ENCODE measurements around the gene ZSCAN12. TPM values are rescaled to one million over a fixed set of nuclear protein-coding genes. Genes with fewer than 3 reads are reported as not detected.

Gene ZSCAN12
- total and polyA plus RNA-seq, 2 of the 13 experiments (the other 11 are each of a cell fraction or from before 2014, with no cell fraction given), result 2.8 to 8.9 TPM

GRCh38 chr6:28399350-28400121 is at the start of gene ZSCAN12 (continued):
- TF ChIP-seq GRHL1 (CRISPR knock-in tag; conservative IDR thresholded peaks at IDR 0.05) (no peak), FOXC1 (CRISPR knock-in tag; IDR thresholded peaks at IDR 0.05; ENCODE audit: borderline replicate concordance) (0 out of 2 replicates have a peak, but pooled peaks have one; percentile 89), SP2 (CRISPR knock-in tag; IDR thresholded peaks at IDR 0.05) (peak; percentile 54; the same call in 1 of the 2 replicates), ZNF260 (CRISPR knock-in tag; IDR thresholded peaks at IDR 0.05; ENCODE audit: borderline replicate concordance, low read depth) (no peak), HES4 (CRISPR knock-in tag; IDR thresholded peaks at IDR 0.05; ENCODE audit: borderline replicate concordance) (peak; percentile 68), UBTF (CRISPR knock-in tag; IDR thresholded peaks at IDR 0.05) (peak; percentile 95), PAX8 (CRISPR knock-in tag; IDR thresholded peaks at IDR 0.05; ENCODE audit: borderline replicate concordance) (peak; percentile 60; the same call in 1 of the 2 replicates), SNRNP70 (IDR thresholded peaks at IDR 0.05; ENCODE audit: low read depth, low read length) (no peak), FOXA3 (CRISPR knock-in tag; IDR thresholded peaks at IDR 0.05) (peak; percentile 65; the same call in 1 of the 2 replicates), SP5 (CRISPR knock-in tag; IDR thresholded peaks at IDR 0.05; ENCODE audit: borderline replicate concordance, low read depth) (no peak; the same call in 1 of the 2 replicates), ZNF484 (CRISPR knock-in tag; IDR thresholded peaks at IDR 0.05; ENCODE audit: borderline replicate concordance, low read depth) (0 out of 2 replicates have a peak, but pooled peaks have one; percentile 17), IKZF4 (CRISPR knock-in tag; IDR thresholded peaks at IDR 0.05; ENCODE audit: borderline replicate concordance, low read depth, not compliant biosample characterization) (peak; percentile 79), POLR2G (IDR thresholded peaks at IDR 0.05; ENCODE audit: low read depth, low read length) (peak; percentile 97), ZNF563 (CRISPR knock-in tag; IDR thresholded peaks at IDR 0.05) (peak; percentile 85; the same call in 1 of the 2 replicates), NFKBIZ (CRISPR knock-in tag; IDR thresholded peaks at IDR 0.05) (0 out of 2 replicates have a peak, but pooled peaks have one; percentile 80), ZNF180 (CRISPR knock-in tag; IDR thresholded peaks at IDR 0.05; ENCODE audit: borderline replicate concordance, low read depth) (no peak; the same call in 1 of the 2 replicates), ZNF296 (CRISPR knock-in tag; conservative IDR thresholded peaks at IDR 0.05) (peak; percentile 45; the same call in 1 of the 2 replicates), KLF13 (CRISPR knock-in tag; IDR thresholded peaks at IDR 0.05) (peak; percentile 83), PPARG (CRISPR knock-in tag; conservative IDR thresholded peaks at IDR 0.05) (peak; percentile 54; the same call in 1 of the 2 replicates), SMC3 (IDR thresholded peaks at IDR 0.05; ENCODE audit: low read length) (no peak; the same call in none of the 2 replicates)
- TF ChIP-seq, protein P1, sequence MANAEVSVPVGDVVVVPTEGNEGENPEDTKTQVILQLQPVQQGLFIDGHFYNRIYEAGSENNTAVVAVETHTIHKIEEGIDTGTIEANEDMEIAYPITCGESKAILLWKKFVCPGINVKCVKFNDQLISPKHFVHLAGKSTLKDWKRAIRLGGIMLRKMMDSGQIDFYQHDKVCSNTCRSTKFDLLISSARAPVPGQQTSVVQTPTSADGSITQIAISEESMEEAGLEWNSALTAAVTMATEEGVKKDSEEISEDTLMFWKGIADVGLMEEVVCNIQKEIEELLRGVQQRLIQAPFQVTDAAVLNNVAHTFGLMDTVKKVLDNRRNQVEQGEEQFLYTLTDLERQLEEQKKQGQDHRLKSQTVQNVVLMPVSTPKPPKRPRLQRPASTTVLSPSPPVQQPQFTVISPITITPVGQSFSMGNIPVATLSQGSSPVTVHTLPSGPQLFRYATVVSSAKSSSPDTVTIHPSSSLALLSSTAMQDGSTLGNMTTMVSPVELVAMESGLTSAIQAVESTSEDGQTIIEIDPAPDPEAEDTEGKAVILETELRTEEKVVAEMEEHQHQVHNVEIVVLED (CRISPR knock-in tag; IDR thresholded peaks at IDR 0.05; ENCODE audit: borderline replicate concordance), result peak; percentile 91
- TF ChIP-seq, protein P2, sequence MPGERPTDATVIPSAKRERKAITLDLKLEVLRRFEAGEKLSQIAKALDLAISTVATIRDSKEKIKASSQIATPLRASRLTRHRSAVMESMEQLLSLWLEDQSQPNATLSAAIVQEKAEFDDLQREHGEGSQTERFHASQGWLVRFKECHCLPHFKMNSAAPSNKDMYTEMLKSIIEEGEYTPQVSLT (CRISPR knock-in tag; IDR thresholded peaks at IDR 0.05; ENCODE audit: borderline replicate concordance, low read depth), result peak; percentile 95; the same call in 1 of the 2 replicates

Data from HepG2 (cell line).